GM18526 (cell line): ENCODE data around the gene TCL1B.

Experiments
- POLR2A ChIP-seq: IDR thresholded peaks from 3 replicates; pipeline ENCODE4 v1.6.1; 2011; ENCODE audit not compliant: insufficient read length; ENCODE audit errors: extremely low read depth

The TCL1B gene

DNA sequence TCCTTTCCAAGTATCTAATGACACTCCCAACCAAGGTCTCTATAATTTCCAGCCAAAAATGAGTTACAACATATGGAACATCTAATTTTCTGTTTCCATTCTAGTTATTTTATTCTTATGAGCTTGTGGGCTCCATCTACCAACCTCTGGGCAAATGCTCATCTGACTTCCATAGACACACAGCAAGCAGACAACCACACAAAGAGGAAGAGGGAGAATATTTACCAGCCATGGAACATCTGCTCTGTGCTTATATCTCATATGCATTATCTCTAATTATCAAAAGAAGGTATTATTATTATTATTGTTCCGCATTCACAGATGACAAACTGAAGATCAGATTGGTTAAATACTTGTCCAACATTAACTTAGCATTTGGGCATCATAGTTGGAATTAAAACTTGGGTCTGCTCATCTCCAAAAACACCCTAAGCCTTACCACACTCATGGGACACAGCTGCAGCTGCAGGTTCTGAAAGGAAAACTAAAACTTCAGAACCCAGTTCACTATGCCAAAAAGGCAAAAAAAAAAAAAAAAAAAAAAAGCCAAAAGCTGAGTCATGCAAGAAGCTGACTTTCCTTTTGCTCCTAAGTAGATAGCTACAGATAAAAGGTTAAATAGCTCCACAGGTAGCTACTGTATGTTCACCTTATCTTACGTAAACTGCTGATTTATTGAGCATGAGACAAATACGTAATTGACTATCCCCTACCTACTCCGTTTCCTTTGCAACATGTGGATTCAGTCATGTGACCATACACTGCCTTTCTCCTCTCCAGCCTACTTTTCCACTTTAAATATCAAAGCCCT lies 23.6 kb upstream of the TCL1B start:
- no peak for TF ChIP-seq POLR2A

DNA sequence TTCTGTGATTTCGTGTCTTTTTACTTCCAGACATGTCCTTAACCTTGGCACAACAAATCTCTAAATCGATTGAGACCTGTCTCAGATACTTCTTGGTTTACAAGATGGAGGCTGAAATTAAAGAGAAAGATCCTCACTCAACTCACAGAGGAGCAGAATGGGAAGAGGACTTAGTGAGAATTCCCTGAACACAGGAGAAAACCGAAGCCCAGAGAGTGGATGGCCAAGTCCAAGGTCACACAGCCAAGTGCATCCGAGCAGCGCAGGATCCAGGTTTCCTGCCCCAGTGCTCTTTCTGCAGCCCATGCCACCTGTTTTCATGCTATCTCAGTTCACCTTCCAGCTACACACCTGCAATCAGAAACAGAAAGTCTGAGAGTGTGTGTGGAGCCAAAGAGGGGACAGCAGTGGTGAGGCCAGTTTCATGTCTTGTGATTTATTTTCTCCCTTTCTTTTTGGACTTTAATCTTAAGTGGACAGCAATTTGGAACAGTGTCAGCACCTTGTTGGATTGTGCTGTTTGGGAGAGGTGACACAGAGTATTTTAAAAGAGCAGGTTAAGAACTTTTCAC lies 22.9 kb upstream of the TCL1B start:
- no peak for TF ChIP-seq POLR2A

DNA sequence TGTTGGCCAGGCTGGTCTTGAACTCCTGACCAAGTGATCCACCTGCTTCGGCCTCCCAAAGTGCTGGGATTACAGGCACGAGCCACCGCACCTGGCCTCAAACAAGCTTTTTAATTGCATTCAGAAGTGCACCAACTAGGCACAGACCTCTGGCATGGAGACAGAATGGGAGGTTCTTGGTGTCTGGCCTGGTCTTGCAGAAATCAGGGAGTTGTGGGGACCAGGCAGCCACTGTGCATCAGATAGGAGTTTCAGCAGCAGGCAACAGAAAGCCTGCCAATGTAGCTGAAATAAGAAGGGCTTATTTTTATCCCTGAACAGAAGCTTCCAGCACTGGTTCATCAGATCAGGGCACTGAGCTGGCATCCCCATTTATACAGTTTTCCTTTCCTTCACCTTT lies 22.2 kb upstream of the TCL1B start:
- no peak for TF ChIP-seq POLR2A

DNA sequence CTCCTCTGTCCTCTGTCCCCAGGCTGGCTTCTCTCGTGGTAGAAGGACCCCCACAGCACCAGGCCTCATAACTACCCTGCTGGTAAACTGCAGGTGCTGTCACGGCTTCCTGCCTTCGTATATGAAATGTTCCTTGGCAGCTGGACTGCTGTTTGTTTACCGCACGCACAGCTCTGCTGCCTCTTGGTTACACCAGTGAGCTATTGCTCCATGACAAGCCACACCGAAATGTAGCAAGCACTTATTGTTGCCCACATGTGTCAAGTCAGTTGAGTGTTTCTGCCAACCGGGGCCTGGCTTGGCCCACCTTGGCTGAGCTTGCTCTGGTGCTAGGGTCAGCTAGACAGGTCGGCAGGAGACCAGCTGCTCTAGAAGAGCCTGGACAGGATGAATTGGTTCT lies 21.7 kb upstream of the TCL1B start:
- no peak for TF ChIP-seq POLR2A

DNA sequence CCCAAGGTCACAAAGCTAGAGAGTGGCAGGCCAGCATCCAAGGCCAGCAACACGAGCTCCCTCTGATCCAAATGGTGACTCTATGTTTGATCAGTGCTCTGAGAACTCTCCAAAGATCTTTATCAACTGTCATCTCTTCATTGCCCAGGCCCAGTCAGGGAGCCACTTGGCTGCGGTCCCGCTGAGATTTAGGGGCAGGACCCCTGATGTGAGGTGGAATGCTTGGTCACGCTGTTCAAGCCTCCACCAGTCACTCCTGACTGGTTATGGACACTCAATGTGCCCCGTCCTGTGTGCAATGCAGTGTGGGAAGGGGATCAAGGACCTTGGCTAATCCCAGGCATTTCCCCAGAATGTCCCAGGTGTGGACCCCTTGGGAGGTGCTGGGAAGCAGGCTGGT lies 19.8 kb upstream of the TCL1B start:
- no peak for TF ChIP-seq POLR2A

DNA sequence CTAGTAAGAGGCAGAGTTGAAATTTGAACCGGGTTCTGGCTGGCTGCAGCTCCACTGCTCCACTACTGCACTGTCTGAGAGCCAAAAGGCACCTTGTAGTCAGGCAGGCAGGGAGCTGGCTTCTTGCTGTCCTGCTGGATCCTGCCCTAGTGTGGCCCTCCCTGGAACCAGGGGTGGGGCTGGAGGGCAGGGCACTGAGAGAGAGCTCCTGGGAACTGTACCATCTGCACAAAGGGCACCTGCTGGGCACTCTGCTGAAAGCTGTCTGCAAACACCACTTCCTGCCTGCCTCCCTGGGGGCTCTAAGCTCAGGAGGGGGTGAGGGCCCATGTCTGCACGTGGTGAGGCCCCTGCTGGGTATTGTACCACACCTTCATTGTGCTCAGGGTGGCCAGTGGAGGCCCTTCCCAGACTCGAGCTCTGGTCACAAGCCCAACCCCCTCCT lies 19.0 kb upstream of the TCL1B start:
- TF ChIP-seq POLR2A = peak; percentile 42

DNA sequence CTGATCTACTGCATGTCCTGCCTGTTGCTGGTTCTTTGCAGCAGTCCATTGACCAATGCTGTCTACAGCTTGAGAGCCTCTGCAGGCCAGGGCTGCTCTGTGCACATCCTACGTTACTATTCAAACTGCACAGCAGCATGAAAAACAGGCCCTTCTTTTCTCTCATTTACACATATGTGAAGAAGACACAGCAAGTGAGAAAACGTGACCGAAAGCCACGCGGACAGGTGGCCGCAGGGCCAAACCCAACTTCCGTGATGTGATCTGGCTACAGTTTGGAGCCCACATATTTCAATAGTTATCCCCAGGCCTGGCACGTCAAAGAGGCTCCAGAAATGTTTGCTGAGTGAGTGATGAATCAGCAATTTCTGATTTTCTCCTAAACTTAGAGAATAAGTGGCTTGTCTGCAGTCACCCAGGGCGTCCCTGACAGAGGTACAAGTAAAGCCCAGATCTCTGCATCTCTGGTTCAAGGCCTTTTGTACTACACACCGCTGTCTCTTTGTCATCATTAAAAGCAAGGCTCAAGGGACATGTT lies 17.9 kb upstream of the TCL1B start:
- no peak for TF ChIP-seq POLR2A

DNA sequence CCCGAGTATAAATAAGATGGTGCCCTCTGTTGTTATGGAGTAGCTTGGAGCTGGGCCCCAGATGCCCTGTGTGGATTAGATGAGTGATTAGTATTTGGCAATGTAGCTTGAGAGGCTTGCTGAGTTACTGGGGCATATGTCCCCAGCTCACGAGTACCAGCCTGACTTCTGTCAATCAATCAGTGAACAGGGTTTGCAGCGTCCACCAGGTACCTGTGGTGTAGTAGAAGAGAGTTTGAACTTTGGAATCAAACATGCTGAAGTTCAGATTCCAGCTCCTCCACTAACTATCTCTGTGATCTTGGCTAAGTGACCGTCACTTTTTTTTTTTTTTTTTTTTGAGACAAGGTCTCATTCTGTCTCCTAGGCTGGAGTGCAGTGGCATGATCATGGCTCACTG lies 11.6 kb upstream of the TCL1B start:
- no peak for TF ChIP-seq POLR2A

DNA sequence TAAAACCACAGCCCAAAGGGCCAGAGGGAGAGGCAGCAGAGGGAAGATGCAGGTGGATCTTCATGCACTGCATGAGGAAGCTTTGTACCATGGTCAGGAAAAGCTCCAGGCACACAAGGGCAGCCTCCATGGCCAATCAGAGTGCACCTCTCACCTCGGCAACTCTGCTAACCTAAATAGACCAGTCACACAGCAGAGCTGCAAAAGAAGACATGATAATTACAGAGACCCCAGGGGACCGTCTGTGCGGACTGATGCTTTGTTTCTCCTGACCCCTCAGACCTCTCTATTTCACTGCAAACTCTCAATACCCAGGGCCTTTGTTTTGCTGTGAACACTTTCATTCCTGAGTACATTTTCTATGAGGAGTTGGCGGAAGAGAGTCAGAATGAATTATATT lies 10.7 kb upstream of the TCL1B start:
- no peak for TF ChIP-seq POLR2A

DNA sequence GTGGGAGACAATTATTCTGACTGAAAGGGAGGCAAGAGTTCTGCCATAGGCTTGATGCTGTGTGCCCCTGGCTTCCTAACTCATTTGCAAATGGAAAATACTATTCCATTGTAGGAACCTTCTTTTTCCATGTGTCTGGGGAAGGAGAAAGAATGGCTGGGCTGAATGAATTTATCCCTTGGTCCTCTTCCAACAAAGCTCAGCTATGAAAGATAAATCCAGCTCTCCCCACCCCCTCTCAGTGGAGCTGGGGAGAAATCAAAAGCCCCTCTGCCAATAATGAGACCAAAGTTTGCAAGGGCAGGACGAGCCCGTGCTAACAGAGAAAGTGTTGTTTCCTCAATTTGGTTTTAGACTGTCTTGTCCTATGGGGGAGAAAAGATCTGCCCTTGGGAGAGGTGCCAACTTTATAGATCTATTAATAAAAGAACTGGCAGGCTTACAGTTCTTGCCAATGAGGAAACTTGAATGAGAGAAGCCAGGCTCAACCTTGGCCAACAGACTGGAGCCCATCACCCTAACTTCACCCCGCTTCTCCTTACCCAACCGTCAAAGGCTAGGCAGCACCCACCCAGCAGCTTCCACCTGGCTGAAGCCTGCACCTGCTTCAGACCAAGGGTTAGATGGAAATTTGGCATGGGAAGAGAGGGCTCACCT lies 8.9 kb upstream of the TCL1B start:
- TF ChIP-seq POLR2A = no peak

DNA sequence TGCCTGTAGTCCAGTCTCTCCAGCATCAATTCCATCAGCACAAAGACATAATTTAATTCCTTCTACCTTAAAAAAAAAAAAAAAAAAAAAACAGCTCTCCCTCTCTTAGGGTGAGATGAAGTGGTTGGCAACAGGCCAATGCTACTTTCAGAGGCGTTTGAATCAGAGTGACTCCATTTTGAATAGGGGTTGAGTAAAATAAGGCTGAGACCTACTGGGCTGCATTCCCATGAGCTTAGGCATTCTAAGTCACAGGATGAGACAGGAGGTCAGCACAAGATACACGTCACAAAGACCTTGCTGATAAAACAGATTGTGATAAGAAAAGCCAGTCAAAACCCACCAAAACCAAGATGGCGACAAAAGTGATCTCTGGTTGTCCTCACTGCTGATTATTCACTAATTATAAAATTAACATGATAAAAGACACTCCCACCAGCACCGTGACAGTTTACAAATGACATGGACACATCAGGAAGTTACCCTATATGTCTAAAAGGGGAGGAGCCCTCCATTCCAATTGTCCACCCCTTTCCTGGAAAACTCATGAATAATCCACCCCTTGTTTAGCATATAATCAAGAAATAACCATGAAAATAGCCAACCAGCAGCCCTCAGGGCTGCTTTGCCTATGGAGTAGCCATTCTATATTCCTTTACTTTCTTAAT lies 6.9 kb upstream of the TCL1B start:
- no peak for TF ChIP-seq POLR2A

DNA sequence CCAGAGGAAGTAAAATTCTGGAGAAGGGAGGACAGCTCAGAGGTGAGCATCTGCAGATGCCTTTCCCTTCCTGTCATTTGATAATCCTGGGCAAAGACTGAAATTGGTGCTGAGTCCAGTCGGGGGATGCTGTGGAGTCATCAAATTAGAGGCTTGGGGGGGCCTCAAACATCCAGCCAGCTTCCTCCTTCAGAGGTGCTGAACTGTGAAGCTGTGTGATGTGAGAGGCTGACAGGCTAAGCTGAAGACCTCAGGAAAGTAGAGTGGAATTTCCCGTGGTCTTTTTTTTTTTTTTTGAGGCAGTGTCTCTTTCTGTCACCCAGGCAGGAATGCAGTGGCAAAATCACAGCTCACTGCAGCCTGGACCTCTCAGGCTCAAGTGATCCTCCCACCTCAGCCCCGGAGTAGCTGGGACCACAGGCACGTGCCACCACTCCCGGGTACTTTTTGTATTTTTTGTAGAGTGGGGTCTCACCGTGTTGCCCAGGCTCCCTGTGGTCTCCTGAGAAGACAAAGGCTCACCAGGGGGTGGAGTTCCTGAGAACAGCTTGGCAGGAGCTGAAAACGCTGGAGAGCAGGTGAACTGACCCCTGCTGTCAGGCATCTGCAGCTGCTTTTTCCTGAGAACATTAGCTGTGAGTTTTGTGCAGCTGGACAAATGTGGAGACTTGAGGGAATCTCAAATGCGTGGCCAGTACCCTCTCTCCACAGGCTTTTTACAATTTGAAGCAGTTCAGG lies 6.1 kb upstream of the TCL1B start:
- no peak for TF ChIP-seq POLR2A

DNA sequence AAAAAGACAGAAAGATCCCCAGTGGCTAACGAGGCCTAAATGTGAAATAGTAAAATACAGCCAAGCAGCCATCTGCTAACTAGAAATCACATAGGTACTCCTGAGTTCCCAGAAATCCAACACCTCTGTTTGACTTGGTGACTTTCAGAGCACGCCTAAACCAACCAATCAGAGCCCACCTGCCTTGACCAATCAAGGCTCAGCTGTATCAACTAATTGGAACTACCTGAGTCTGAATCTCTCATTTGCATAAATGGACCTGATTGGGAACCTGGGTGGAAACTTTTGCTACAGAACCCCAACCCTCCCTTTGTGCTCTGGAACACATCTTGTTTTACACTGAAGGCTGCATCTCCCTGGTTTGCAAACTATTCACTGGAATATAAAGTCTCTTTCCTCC lies 5.1 kb upstream of the TCL1B start:
- no peak for TF ChIP-seq POLR2A

DNA sequence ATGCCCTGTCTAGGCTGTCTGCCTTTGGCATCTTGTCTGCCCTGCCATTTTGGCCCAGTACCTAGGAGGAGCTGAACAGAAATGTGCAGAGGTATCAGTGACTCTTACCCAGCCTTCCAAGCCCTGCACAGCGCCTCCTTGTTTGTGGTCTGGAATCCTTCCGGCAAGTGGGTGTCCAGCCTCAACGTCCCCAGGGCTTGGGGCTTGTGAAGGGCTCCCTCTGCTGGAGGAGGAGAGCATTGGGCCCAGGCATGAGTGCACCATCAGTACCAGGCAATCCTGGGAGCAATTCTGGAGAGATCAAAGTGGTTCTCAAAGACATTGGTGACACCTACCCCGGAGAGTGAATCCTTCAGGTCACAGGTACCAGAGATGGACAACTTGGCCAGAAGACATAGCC lies 2.4 kb upstream of the TCL1B start:
- no peak for TF ChIP-seq POLR2A

DNA sequence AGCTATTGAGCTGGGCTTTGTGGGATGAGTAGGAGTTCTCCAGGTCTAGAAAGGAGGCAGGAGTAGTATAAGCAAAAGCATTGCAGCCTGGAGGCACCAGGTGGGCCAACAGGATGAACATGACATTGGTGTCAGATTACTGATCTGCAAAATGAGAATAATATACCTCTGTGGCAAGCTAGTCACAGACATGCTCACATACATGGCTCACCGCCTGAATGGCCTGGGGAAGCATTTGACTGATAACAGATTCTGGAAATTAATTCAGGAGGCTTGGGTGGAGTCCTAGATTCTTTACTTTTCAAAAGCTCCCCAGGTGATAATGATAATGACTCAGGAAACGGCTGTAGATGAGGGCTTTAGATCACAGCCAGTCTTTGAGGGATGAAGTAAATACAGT lies 709 bp downstream of the TCL1B start:
- no peak for TF ChIP-seq POLR2A
